ENCODE measurements around the gene ARHGEF33.

The ARHGEF33 gene

GRCh38 chr2:38889575-38889974 lies at the start of gene ARHGEF33:
Gene ARHGEF33, plus strand, starts transcription at chr2:38889875. Its CDS starts 29,573 bp downstream, at chr2:38919448.
- no peak for DNase-seq

GRCh38 chr2:38850045-38850444 lies 39.6 kb upstream of the ARHGEF33 start:
- no peak for DNase-seq

GRCh38 chr2:38856165-38856564 lies 33.5 kb upstream of the ARHGEF33 start:
- no peak for DNase-seq

GRCh38 chr2:38862476-38862875 lies 27.2 kb upstream of the ARHGEF33 start:
- DNase-seq, result no peak

GRCh38 chr2:38863061-38863695 lies 26.5 kb upstream of the ARHGEF33 start:
- no peak for DNase-seq

GRCh38 chr2:38866773-38867443 lies 22.8 kb upstream of the ARHGEF33 start:
- DNase-seq, result no peak

GRCh38 chr2:38871432-38871831 lies 18.2 kb upstream of the ARHGEF33 start:
- DNase-seq, result no peak

GRCh38 chr2:38873763-38874162 lies 15.9 kb upstream of the ARHGEF33 start:
- DNase-seq, result no peak

- peak; percentile 13 to 29 for DNase-seq
Observed at GRCh38 chr2:38875227-38875575, 14.5 kb upstream of the ARHGEF33 start.

- peak; percentile 44 to 90 for DNase-seq
Observed at GRCh38 chr2:38875576-38876367, 13.9 kb upstream of the ARHGEF33 start, which contains the start of the genes DHX57 and MORN2. Gene DHX57, minus strand, starts transcription at chr2:38875934. Its CDS starts 7,529 bp downstream, at chr2:38868405. Gene MORN2, plus strand, starts transcription at chr2:38875976.

GRCh38 chr2:38876407-38876806 lies 13.3 kb upstream of the ARHGEF33 start:
- DNase-seq, result peak in 1 of 2 experiments; percentile 20

GRCh38 chr2:38886063-38886462 lies 3.6 kb upstream of the ARHGEF33 start:
- DNase-seq, result no peak

- no peak for DNase-seq
Observed at GRCh38 chr2:38887347-38887746, 2.3 kb upstream of the ARHGEF33 start.

GRCh38 chr2:38887902-38888554 lies 1.6 kb upstream of the ARHGEF33 start:
- no peak for DNase-seq

GRCh38 chr2:38889045-38889444 lies 630 bp upstream of the ARHGEF33 start:
- DNase-seq, result no peak

- DNase-seq, result no peak
Observed at GRCh38 chr2:38892819-38893218, 3.1 kb downstream of the ARHGEF33 start.

- no peak for DNase-seq
Observed at GRCh38 chr2:38898256-38898655, 8.6 kb downstream of the ARHGEF33 start.

- DNase-seq, result no peak
Observed at GRCh38 chr2:38900726-38901125, 11.1 kb downstream of the ARHGEF33 start.

- DNase-seq, result no peak
Observed at GRCh38 chr2:38905251-38905650, 15.6 kb downstream of the ARHGEF33 start.

GRCh38 chr2:38907242-38907641 lies 17.6 kb downstream of the ARHGEF33 start:
- DNase-seq, result no peak

GRCh38 chr2:38907743-38908562 lies 18.3 kb downstream of the ARHGEF33 start:
- no peak for DNase-seq

GRCh38 chr2:38909872-38910271 lies 20.2 kb downstream of the ARHGEF33 start:
- no peak for DNase-seq
